Gastroesophageal sphincter (tissue), 3 donors: ENCODE results near the gene EGFL8.

Experiments
- CTCF ChIP-seq, 4 experiments: fragments of 200-600 bp in 2 of 4; fragments of 450-650 bp in 2 of 4; sonication (generic) in 1 of 4; IDR thresholded peaks; one replicate each; pipeline ENCODE4 v1.5.1; 2017 to 2019; ENCODE audit warnings: antibody characterized with exemption in 4 of 4, mild to moderate bottlenecking in 2 of 4, moderate library complexity in 2 of 4
- POLR2A ChIP-seq, 2 donors: fragments of 450-650 bp; IDR thresholded peaks; one replicate each; pipeline ENCODE4 v1.6.1; 2017; ENCODE audit warnings: antibody characterized with exemption in 2 of 2, mild to moderate bottlenecking in 2 of 2, moderate library complexity in 1 of 2
- POLR2AphosphoS5 ChIP-seq: sonication (generic); formaldehyde crosslinking; IDR thresholded peaks from one replicate; pipeline ENCODE4 v1.6.1; 2017; ENCODE audit warnings: antibody characterized with exemption

- TF ChIP-seq POLR2A (IDR thresholded peaks at IDR 0.05), result peak; percentile 12 to 38
- TF ChIP-seq POLR2AphosphoS5, result peak; percentile 63
- TF ChIP-seq CTCF (IDR thresholded peaks at IDR 0.05), result peak in 3 of 4 experiments; percentile 35 to 45 (median 45)
Observed at GRCh38 chr6:32153564-32154513, 10.6 kb upstream of the EGFL8 start, which contains the start of gene PPT2.
